LNCaP clone FGC (cell line): ENCODE measurements around the gene PCBP2.

ENCODE experiments used
- DNase-seq: peaks from one replicate; pipeline ENCODE4 v3.0.0-alpha.2; 2011; ENCODE audit warnings: low read depth
- H3K4me3 ChIP-seq: 2 replicates; pipeline ENCODE4 v1.5.1; 2011; ENCODE audit warnings: mild to moderate bottlenecking, low read depth, low read length, control low read depth
- TF ChIP-seq, protein P1 (sequence below): IDR thresholded peaks from 2 replicates; pipeline ENCODE4 v1.5.1; 2012; ENCODE audit warnings: mild to moderate bottlenecking; ENCODE audit not compliant: control insufficient read depth, insufficient read depth; ENCODE audit errors: extremely low read depth

PCBP2 gene

GRCh38 chr12:53502983-53503728, 51.3 kb downstream of the PCBP2 start:
- no peak for DNase-seq
- H3K4me3 ChIP-seq: no peak overlapping the region
- TF ChIP-seq, protein P1, sequence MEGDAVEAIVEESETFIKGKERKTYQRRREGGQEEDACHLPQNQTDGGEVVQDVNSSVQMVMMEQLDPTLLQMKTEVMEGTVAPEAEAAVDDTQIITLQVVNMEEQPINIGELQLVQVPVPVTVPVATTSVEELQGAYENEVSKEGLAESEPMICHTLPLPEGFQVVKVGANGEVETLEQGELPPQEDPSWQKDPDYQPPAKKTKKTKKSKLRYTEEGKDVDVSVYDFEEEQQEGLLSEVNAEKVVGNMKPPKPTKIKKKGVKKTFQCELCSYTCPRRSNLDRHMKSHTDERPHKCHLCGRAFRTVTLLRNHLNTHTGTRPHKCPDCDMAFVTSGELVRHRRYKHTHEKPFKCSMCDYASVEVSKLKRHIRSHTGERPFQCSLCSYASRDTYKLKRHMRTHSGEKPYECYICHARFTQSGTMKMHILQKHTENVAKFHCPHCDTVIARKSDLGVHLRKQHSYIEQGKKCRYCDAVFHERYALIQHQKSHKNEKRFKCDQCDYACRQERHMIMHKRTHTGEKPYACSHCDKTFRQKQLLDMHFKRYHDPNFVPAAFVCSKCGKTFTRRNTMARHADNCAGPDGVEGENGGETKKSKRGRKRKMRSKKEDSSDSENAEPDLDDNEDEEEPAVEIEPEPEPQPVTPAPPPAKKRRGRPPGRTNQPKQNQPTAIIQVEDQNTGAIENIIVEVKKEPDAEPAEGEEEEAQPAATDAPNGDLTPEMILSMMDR: no peak

DNA sequence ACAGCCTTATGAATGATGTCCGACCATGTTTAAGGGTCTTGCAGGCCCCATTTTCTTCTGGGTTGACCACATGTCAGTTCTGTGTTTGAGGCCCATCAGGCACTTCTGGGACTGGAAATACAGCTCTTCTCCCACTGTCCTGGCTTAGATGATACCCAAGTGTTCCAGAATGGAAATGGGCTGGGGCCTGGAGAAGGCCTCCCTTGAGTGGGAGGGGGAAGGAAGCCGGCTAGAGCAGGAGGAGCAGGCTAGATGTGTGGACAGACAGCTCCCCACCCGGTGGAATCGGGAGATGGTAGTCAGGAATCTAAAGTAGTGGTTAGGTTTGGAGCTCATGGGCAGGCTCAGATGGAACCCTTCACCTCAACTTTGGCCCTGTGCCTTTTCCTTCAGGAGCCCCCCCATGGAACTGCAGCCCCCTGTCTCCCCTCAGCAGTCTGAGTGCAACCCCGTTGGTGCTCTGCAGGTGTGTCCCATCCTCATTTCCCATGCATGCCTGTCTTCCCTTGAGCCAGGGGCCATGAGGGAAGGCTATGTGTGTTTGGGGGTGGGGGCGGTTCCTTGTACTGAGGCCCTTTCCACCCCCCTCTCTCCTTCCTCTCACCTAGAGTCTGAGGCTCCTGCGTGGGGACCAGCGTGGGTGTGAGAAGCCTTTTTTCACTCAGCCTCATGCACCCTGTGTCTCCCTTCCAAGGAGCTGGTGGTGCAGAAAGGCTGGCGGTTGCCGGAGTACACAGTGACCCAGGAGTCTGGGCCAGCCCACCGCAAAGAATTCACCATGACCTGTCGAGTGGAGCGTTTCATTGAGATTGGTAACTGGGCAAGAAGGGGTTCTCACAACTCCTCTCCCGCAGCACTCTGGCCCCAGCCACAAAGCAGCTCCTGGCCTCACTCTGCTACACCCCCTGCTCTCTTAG, 52.4 kb downstream of the PCBP2 start:
- DNase-seq: no peak
- TF ChIP-seq, protein P1: no peak
- no peak overlapping the region for H3K4me3 ChIP-seq

DNA sequence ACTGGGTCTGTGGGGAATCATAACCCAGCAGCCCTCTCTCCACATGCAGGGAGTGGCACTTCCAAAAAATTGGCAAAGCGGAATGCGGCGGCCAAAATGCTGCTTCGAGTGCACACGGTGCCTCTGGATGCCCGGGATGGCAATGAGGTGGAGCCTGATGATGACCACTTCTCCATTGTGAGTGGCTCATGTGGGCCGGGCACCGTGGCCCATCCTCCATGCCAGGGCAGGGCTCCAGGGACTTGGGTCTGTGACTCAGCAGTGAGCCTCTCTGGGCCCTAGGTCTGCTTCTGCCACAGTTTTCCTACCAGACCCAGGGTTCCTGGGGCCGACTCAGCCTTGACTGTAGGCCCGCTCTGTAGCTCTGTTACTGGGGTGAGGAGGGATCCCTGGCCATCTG, 53.2 kb downstream of the PCBP2 start:
- H3K4me3 ChIP-seq: no peak overlapping the region
- TF ChIP-seq, protein P1: no peak
- no peak for DNase-seq

DNA sequence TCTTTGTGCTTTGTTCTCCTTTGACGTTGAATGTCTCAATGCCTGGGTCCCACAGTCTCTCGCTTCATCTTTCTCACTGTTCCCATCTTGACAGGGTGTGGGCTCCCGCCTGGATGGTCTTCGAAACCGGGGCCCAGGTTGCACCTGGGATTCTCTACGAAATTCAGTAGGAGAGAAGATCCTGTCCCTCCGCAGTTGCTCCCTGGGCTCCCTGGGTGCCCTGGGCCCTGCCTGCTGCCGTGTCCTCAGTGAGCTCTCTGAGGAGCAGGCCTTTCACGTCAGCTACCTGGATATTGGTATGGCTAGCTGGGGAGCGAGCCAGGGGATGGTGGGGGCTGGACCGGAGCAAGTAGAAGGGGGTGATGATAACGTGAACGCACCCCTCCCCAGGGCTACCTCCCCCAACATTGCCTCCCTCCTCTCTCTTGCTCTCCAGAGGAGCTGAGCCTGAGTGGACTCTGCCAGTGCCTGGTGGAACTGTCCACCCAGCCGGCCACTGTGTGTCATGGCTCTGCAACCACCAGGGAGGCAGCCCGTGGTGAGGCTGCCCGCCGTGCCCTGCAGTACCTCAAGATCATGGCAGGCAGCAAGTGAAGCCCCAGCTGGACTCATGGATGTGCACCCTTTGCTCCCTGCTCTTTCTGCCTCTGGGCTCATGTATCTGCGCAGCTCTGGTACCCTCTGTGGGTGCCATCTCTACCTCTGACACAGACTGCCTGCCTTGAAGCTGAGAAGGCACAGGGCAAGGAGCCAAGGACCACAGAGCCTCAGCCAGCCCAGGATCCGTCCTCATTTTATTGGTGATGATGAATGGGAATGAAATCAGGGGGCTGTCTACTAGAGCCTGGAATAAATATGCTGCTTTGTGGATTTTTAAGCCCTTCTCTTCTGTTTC, 53.9 kb downstream of the PCBP2 start:
- TF ChIP-seq, protein P1: no peak
- DNase-seq: no peak
- H3K4me3 ChIP-seq: no peak overlapping the region

- no peak for DNase-seq
- TF ChIP-seq, protein P1: no peak
- no peak overlapping the region for H3K4me3 ChIP-seq
These were observed 54.5 kb downstream of the PCBP2 start for GRCh38 chr12:53506450-53506785.

DNA sequence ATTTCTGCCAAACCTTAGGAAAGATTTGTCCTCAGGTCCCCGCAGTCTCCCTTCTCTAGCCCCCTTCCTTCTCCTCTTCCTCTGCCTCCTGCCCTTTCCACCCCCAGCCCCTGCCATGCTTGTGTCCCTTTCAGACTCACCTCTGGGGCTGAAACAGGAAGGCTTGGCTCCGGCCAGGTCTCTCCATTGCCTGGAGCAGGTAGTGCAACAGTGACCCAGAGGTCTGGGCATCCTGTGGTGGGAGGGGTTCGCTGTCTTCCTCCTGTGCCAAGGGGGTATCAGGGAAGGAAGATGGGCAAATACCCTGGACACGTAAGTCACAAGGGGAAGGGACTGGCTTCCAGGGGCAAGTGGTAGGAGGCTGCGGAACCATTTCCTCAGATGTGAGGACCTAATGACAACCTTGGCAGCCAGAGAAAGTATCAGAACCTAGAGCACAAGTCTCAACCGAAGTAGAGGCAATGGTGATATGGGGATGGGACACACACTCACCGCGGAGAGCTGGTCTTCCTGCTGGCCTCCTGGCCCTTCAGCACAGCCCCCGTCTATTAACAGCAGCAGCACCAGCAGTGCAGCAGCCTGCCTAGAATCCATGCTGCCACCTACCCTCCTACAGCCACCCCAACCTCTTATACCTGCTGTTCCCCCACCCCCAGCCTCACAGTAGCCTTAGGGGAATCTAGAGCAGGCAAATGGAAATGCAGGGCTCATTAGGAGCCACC, 55.1 kb downstream of the PCBP2 start, which contains the start of gene NPFF:
TSS of gene NPFF (minus strand) at position 604 of the 722 bp plus-strand sequence. CDS start at position 594, 10 bp downstream.
- H3K4me3 ChIP-seq: no peak within 1 kb of the TSS
- DNase-seq: no peak
- TF ChIP-seq, protein P1: no peak
